ENCODE data around the gene HRAS.

The HRAS gene

DNA sequence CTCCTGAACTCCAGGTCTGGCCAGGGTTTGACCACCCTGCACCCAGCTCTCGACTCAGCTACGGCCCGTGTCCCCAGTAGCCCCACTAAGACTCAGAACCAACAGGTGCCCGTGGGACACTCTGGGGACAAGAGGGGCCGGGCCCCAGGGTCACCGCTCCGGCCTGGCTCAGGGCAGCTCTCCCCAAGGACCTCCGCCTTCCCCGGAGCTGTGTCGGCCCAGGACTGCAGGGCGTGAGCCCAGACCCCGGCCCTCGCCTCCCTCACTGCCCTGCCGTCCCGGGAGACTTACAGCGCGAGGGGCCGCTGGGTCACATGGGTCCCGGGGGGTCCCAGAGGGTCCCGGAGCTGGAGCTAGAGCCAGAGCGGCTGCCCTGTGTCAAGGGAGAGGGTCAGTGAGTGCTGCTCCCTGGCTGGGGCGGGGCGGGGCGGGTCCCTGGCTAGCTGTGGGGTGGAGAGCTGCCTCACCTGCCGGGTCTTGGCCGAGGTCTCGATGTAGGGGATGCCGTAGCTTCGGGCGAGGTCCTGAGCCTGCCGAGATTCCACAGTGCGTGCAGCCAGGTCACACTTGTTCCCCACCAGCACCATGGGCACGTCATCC, 2.3 kb downstream of the HRAS start:
- TF ChIP-seq, protein P1, sequence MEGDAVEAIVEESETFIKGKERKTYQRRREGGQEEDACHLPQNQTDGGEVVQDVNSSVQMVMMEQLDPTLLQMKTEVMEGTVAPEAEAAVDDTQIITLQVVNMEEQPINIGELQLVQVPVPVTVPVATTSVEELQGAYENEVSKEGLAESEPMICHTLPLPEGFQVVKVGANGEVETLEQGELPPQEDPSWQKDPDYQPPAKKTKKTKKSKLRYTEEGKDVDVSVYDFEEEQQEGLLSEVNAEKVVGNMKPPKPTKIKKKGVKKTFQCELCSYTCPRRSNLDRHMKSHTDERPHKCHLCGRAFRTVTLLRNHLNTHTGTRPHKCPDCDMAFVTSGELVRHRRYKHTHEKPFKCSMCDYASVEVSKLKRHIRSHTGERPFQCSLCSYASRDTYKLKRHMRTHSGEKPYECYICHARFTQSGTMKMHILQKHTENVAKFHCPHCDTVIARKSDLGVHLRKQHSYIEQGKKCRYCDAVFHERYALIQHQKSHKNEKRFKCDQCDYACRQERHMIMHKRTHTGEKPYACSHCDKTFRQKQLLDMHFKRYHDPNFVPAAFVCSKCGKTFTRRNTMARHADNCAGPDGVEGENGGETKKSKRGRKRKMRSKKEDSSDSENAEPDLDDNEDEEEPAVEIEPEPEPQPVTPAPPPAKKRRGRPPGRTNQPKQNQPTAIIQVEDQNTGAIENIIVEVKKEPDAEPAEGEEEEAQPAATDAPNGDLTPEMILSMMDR (IDR thresholded peaks at IDR 0.05; ENCODE audit: low read depth, low read length): no peak
- in situ Hi-C loops (cut with HindIII; ENCODE audit: low sequenced_read_pairs): no loop called here
- no peak overlapping the region for H3K4me3 ChIP-seq (ENCODE audit: low read depth, low read length)
- no peak for DNase-seq (ENCODE audit: low read depth, low spot score)

DNA sequence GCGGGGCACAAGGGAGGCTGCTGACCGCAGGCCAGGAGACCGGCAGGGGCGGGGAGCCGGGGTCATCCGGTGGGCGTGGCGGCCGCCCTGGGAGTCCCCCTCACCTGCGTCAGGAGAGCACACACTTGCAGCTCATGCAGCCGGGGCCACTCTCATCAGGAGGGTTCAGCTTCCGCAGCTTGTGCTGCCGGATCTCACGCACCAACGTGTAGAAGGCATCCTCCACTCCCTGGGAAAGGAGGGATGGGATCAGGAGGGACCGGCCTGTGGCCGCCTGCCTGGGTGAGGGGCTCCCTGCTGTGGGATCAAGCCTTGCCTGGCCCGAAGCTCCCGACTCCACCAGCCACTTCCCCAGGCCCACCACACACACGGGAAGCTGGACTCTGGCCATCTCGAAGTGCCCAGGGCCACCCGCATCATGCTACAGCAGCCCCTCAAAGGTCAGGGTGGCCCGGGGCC, 2.8 kb downstream of the HRAS start:
- TF ChIP-seq, protein P1 (IDR thresholded peaks at IDR 0.05; ENCODE audit: low read depth, low read length): no peak
- no peak overlapping the region for H3K4me3 ChIP-seq (ENCODE audit: low read depth, low read length)
- in situ Hi-C loops (cut with HindIII; ENCODE audit: low sequenced_read_pairs): no loop called here
- no peak for DNase-seq (ENCODE audit: low read depth, low spot score)

DNA sequence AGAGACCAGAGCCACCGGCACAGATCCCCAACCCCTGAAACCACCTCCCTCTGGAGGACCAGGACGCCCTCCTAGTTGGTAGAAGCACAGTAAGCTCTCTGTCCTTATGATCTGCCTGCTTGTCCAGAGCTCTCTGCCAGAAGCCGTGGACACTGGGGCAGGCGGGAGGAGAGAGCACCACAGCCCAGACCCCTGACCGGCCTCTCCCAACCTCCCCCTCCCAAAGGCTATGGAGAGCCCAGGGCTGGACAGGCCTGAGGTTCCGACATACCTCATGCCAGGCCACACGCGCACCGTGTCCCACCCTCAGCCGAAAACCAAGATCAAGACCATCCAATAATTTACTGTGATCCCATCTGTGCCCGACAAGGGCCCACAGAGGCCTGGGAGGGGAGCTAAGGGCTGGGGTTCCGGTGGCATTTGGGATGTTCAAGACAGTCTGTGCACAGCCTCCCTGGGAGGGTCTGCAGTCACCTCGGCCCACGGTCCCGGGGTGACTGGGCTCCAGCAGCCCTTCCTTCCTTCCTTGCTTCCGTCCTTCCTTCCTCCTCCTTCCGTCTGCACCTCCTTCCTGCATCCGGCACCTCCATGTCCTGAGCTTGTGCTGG, 3.4 kb downstream of the HRAS start:
- in situ Hi-C loops (cut with HindIII; ENCODE audit: low sequenced_read_pairs): no loop called here
- TF ChIP-seq, protein P1 (IDR thresholded peaks at IDR 0.05; ENCODE audit: low read depth, low read length): no peak
- no peak for DNase-seq (ENCODE audit: low read depth, low spot score)
- H3K4me3 ChIP-seq (ENCODE audit: low read depth, low read length): no peak overlapping the region

DNA sequence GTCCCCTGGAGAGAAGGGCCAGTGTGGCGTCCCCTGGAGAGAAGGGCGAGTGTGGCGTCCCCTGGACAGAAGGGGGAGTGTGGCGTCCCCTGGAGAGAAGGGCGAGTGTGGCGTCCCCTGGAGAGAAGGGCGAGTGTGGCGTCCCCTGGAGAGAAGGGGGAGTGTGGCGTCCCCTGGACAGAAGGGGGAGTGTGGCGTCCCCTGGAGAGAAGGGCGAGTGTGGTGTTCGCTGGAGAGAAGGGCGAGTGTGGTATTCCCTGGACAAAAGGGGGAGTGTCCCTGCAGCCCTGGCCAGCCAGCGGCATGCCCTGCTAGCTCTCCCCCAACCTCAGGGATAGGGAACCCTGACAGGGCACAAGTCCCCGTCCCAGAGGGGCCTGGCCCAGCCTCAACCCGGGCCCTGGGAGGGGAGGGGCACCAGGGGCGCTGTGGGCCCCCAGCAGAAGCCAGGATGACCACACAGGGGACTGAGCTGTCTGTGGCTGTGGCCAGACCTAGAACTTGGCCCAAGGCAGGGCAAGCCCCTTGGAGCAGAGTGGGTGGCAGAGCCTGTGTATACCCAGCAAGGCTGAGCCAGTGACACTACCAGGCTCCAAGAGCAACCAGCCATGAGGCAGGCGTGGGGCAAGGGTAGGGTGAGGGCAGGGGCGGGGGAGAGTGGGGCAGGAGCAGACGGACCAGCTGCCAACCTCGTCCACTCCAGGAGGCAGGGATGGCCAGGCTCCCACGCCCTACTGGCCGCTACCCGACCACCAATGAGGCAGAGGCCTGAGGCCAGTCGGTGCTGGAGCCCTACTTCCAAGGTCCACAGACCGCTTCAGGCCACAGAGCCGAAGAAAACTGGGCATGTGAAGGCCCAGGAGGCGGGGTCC, 4.2 kb downstream of the HRAS start:
- H3K4me3 ChIP-seq (ENCODE audit: low read depth, low read length): no peak overlapping the region
- DNase-seq (ENCODE audit: low read depth, low spot score): no peak
- in situ Hi-C loops (cut with HindIII; ENCODE audit: low sequenced_read_pairs): no loop called here
- TF ChIP-seq, protein P1 (IDR thresholded peaks at IDR 0.05; ENCODE audit: low read depth, low read length): no peak

DNA sequence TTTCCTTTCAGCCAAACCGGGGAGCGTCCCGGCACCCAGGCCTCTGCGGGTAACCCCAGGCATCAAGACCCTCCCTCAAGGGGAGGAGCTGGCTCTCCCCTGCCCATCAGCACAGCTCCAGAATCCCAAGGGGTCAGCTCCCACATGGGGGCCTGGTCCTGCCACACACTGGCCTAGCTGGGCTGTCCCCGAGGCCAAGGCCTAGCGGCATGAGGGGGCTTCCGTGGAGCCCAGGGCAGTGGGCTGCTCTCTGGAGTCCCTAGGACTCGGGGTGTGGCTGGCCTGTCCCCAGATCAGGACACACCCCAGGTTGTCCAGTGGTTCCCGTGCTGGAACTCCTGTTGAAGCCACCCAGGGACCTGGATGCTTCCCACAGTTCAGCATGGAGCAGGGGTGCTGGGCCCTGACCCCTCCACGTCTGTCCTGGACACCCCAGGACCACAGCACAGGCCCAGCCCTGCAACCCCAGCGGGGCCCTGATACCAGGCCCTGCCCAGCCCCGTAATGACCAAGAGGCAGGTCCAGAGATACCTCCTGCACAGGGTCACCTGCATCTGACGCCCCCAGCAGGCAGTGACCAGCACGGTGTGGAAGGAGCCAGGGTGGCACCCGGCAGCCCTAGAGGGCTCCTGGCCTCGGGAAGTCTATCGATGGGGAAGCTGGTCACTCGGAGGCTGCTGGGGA, 5.5 kb downstream of the HRAS start:
- TF ChIP-seq, protein P1 (IDR thresholded peaks at IDR 0.05; ENCODE audit: low read depth, low read length): no peak
- H3K4me3 ChIP-seq (ENCODE audit: low read depth, low read length): no peak overlapping the region
- in situ Hi-C loops (cut with HindIII; ENCODE audit: low sequenced_read_pairs): no loop called here
- DNase-seq (ENCODE audit: low read depth, low spot score): no peak
